ENCODE results near the gene VEZT.
"Not testable (repeated sequence)": the region's sequence is repeated elsewhere in the genome, so short reads cannot be mapped to it uniquely, and the experiment has no call there.

- TF ChIP-seq CTCF (conservative IDR thresholded peaks at IDR 0.05); ZFX (IDR thresholded peaks at IDR 0.05): not testable (repeated sequence)
These were observed 20.6 kb upstream of the VEZT start for GRCh38 chr12:95196875-95197569.

All from C4-2B (cell line).